GM12864 (cell line): ENCODE data around the gene SMIM22.

Experiments
- DNase-seq: peaks from one replicate; pipeline ENCODE4 v3.0.0-alpha.2; 2011; ENCODE audit warnings: low read depth
- H3K4me3 ChIP-seq: 2 replicates; pipeline ENCODE4 v1.5.1; 2011; ENCODE audit warnings: mild to moderate bottlenecking, low read depth, low read length, control low read depth
- TF ChIP-seq, protein P1 (sequence below): IDR thresholded peaks from 2 replicates; pipeline ENCODE4 v1.5.1; 2011; ENCODE audit warnings: low read depth, mild to moderate bottlenecking, moderate library complexity, low read length, control low read depth, inconsistent platforms; ENCODE audit errors: missing control alignments

SMIM22 gene

GRCh38 chr16:4750896-4751295 is 44.3 kb upstream of the SMIM22 start:
- no peak overlapping the region for H3K4me3 ChIP-seq
- DNase-seq, result no peak
- TF ChIP-seq, protein P1, sequence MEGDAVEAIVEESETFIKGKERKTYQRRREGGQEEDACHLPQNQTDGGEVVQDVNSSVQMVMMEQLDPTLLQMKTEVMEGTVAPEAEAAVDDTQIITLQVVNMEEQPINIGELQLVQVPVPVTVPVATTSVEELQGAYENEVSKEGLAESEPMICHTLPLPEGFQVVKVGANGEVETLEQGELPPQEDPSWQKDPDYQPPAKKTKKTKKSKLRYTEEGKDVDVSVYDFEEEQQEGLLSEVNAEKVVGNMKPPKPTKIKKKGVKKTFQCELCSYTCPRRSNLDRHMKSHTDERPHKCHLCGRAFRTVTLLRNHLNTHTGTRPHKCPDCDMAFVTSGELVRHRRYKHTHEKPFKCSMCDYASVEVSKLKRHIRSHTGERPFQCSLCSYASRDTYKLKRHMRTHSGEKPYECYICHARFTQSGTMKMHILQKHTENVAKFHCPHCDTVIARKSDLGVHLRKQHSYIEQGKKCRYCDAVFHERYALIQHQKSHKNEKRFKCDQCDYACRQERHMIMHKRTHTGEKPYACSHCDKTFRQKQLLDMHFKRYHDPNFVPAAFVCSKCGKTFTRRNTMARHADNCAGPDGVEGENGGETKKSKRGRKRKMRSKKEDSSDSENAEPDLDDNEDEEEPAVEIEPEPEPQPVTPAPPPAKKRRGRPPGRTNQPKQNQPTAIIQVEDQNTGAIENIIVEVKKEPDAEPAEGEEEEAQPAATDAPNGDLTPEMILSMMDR, result no peak

DNA sequence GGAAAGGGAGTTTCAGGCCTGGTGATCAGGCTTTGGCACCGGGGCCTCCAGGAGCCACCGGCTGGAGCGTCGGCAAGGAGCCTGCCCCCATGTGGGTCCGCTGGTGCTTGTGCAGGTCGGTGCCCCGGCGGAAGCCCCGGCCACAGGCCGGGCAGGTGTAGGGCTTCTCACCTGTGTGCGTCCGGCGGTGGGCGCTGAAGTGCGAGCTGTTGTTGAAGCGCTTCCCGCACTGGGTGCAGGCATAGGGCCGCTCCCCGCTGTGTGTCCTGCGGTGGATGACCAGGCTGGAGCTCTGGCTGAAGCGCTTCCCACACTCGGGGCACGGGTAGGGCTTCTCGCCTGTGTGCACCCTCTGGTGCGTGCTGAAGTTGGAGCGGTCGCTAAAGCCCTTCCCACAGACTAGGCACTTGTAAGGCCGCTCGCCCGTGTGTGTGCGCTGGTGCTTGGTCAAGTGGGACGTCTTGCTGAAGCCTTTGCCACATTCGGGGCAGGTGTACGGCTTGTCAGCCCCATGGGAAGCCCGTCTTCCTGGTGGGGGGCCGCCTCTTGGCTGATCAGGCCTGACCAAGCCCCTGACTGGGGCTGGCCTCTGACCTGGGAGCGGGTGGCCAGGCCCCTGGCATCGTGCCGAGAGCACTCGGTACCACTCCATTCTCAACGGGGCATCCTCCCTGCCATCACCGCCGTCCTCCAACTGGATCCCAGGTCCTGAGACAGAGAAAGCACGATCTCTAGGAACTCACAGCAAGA is 42.6 kb upstream of the SMIM22 start:
- DNase-seq, result no peak
- H3K4me3 ChIP-seq, result no peak overlapping the region
- TF ChIP-seq, protein P1, result no peak

DNA sequence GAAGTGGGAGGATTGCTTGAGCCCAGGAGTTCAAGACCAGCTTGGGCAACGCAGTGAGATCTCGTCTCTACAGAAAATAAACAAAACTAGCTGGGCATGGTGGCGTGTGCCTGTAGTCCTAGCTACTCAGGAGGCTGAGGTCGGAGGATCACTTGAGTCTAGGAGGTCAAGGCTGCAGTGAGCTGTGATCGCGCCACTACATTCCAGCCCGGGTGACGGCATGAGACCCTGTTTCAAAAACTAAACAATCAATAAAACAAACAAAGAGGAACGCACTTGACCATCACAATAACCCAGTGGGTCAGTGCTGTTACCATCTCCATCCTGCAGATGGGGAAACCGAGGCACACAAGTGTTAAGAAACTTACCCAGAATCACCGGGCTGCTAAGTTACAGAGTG is 41.9 kb upstream of the SMIM22 start:
- H3K4me3 ChIP-seq, result no peak overlapping the region
- no peak for DNase-seq
- TF ChIP-seq, protein P1, result no peak

- H3K4me3 ChIP-seq, result no peak overlapping the region
- TF ChIP-seq, protein P1, result no peak
- no peak for DNase-seq
Measured at GRCh38 chr16:4754865-4755264, 40.3 kb upstream of the SMIM22 start.

DNA sequence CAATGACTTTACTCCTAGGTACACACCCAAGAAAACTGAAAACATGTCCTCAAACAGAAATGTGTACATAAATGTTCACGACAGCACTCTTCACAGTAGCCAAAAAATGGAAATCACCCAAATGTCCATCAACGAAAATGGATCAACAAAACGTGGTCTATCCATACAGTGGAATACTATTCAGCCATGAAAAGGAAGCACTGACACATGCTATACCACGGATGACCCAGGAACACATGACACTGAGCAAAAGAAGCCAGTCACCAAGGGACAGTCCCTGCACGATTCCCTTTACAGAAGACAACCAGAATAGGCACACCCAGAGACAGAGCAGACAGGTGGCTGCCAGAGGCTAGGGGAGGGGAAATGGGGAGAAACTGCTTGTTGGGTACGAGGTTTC is 39.5 kb upstream of the SMIM22 start:
- DNase-seq, result no peak
- TF ChIP-seq, protein P1, result no peak

GRCh38 chr16:4760221-4760910 is 34.8 kb upstream of the SMIM22 start:
- no peak for DNase-seq
- H3K4me3 ChIP-seq, result no peak overlapping the region
- TF ChIP-seq, protein P1, result no peak

More for the DNA sequence above, 39.5 kb upstream of the SMIM22 start:
- H3K4me3 ChIP-seq, result no peak overlapping the region
